GM10266 (cell line): ENCODE measurements around the gene CCR3.

Experiments used
- DNase-seq: peaks from one replicate; pipeline ENCODE4 v3.0.0; 2012; ENCODE audit errors: extremely low spot score
- CTCF ChIP-seq: IDR thresholded peaks from 2 replicates; pipeline ENCODE4 v1.5.1; 2012; ENCODE audit warnings: mild to moderate bottlenecking, low read depth; ENCODE audit not compliant: control insufficient read depth, insufficient read depth; ENCODE audit errors: missing control alignments

The CCR3 gene

GRCh38 chr3:46304739-46305138 lies 62.5 kb downstream of the CCR3 start:
- no peak for TF ChIP-seq CTCF

GRCh38 chr3:46312991-46313390 lies 70.7 kb downstream of the CCR3 start:
- no peak for TF ChIP-seq CTCF
- DNase-seq = no peak

More at GRCh38 chr3:46304739-46305138, 62.5 kb downstream of the CCR3 start:
- DNase-seq = no peak

GRCh38 chr3:46314517-46314916 lies 72.3 kb downstream of the CCR3 start:
- no peak for TF ChIP-seq CTCF
- DNase-seq = no peak

- no peak for DNase-seq
- TF ChIP-seq CTCF = no peak
Measured at GRCh38 chr3:46316206-46316605, 73.9 kb downstream of the CCR3 start.
